Smooth muscle cell of the coronary artery (primary cell): ENCODE results near the gene CUTC. TPM values are rescaled to one million over a fixed set of nuclear protein-coding genes. Genes with fewer than 3 reads are reported as not detected.

Experiments
- total RNA-seq: library from RNA; depleted of rRNA; stranded (reverse); fragments of >200 nt; gene quantifications from 2 replicates; pipeline ENCODE4 v1.2.3, GENCODE V29; 2014; ENCODE audit warnings: low replicate concordance

The CUTC gene, protein sequence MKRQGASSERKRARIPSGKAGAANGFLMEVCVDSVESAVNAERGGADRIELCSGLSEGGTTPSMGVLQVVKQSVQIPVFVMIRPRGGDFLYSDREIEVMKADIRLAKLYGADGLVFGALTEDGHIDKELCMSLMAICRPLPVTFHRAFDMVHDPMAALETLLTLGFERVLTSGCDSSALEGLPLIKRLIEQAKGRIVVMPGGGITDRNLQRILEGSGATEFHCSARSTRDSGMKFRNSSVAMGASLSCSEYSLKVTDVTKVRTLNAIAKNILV
- 12.8 and 19.3 TPM in 2 replicates for total RNA-seq

DNA sequence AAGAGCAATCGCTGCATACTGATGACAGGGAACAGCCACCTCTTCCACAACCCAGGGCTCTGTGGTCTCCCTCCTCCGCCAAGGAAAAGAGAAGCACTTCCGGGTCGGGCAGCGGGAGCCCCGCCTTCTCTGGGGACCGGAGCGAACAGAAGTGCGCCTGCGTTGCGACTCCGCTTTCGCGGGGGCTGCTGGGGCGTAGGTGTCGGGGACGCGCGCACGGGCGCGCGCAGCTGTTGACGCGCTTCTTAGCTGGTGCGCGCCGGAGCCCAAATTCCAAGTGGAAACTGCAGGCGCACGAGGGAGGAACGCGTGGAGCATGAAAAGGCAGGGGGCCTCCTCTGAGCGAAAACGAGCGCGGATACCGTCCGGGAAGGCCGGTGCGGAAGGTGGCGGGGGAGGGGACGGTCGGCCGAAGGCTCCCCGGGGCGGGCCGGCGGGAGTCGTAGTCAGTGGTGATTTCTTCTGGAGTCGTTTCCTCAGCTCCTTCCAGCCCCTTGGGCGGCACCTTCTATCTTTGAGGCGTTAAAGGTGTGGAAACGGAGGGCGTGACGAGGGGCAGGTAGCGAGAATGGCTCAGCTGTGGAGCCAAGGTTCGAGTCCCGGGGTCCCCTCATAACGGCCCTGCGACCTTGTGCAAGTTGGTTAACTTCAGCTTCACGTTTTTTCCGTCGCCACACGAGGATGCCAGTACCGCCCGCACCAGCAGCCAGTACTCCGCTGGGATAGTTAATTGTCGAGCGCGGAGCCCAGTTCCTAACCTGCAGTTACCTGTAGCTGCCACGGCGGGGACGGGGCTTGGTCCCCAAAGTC is at the start of gene CUTC, which contains the start of gene COX15:
Gene CUTC, plus strand, starts transcription at position 202 of the 810 bp plus-strand sequence. Its CDS starts 115 bp downstream, at position 317.
Gene COX15, minus strand, starts transcription at position 95 of the 810 bp plus-strand sequence. Its CDS starts 78 bp downstream, at position 17.

DNA sequence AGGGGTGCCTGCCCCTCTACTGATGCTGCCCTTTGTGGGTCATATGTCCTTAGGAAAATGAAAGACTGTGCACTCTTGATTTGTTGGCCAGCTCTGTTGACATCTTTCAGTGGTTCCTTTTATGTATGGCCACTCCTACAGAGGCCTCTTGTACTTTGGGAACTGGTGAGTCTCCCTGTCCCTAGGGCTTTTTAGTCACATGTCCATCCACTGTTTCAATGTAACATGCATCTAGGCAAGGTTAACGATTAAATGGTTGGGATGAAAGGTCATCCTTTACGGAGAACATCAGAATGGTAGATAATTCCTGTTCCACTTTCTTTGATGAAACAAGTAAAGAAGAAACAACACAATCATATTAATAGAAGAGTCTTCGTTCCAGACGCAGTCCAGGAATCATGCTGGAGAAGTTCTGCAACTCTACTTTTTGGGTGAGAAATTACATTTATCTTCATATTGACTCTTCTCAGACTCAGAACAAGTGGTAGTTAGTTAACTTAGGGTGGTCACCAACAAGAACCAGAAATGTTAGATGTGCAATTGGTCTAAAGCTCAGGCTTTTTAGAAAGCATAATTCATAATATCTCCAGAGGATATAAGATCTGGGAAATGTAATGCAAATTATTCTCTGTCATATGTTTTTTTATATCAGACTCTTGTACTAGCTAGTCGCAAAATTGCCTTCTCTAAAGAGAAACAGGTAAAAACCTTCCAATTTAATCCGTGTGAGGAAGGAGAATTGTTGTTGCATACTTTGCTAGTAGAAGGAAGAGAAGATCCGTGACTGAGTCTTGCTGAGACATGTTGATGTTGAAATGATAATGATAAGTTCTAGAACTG is 50.6 kb downstream of the CUTC start, which contains the start of gene ABCC2:
Gene ABCC2, plus strand, starts transcription at position 194 of the 840 bp plus-strand sequence. Its CDS starts 205 bp downstream, at position 399.

Other genes with a start within 250 kb of the CUTC start
- not detected in 2 replicates for gene NKX2-3, start 199.3 kb upstream of the CUTC start, total RNA-seq
- 12.9 and 32.6 TPM in 2 replicates for gene SLC25A28, start 111.8 kb upstream of the CUTC start, total RNA-seq
- gene ENTPD7, start 72.7 kb upstream of the CUTC start, total RNA-seq, result 12.4 and 27.3 TPM in 2 replicates
- gene COX15, start 107 bp upstream of the CUTC start, total RNA-seq, result 20.4 and 31.0 TPM in 2 replicates
- gene ABCC2, start 50.4 kb downstream of the CUTC start, total RNA-seq, result 0.15 and 1.1 TPM in 2 replicates